Activated T-cell treated with anti-CD3 and anti-CD28 coated beads for 48 hours (primary cell): Measurements from ENCODE around the gene GPR132.
A peak's percentile ranks its signal among the peaks of the same experiment; 100 is the strongest.

Experiments used
- DNase-seq: peaks from one replicate; pipeline ENCODE4 v3.0.0-alpha.2; 2020; ENCODE audit warnings: low read depth

GPR132 gene

DNA sequence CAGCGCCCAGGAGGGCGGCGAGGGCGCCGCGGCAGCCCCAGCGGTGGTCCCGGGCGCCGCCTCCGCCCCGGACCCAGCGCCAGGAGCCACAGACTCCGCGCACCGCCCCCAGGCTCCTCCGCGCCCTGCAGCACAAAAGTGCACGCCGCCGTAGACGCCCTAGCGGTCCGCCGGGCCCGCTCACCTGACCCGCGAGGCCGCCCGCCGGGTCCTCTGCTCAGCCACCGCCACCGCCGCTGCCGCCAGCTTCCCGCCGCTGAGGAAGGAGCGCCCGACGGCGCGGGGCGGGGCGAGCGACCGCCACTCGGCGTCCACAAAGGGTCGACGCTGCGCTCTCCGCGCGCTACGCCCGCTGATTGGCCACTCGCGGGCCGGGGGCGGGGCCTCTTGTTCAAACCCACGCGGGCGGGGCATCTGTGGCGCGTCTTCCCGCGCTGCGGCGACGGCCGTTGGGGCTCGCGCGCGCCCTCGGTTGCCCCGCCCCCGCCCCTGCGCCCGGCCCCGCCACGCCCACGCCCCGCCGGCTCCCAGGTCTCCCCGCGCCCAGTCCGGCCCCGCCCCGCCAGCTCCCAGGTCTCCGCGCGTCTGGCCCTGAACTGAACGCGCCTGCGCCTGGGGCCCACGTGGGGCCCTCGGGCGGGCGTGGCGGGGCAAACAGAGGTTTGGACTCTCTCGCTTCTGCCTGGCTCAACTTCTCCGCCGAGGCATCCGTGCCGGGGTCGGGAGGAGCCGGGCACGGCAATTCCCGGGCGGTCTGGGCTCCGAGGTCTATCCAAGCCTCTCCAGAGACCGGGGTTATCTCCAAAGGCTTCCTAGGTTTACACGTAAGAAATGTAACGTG, 44.2 kb downstream of the GPR132 start, which contains the start of gene CDCA4:
Gene CDCA4 (minus strand): TSS at position 269 of the 841 bp plus-strand sequence. CDS start 9,154 bp downstream, outside the sequence.
- peak; percentile 99 for DNase-seq

DNA sequence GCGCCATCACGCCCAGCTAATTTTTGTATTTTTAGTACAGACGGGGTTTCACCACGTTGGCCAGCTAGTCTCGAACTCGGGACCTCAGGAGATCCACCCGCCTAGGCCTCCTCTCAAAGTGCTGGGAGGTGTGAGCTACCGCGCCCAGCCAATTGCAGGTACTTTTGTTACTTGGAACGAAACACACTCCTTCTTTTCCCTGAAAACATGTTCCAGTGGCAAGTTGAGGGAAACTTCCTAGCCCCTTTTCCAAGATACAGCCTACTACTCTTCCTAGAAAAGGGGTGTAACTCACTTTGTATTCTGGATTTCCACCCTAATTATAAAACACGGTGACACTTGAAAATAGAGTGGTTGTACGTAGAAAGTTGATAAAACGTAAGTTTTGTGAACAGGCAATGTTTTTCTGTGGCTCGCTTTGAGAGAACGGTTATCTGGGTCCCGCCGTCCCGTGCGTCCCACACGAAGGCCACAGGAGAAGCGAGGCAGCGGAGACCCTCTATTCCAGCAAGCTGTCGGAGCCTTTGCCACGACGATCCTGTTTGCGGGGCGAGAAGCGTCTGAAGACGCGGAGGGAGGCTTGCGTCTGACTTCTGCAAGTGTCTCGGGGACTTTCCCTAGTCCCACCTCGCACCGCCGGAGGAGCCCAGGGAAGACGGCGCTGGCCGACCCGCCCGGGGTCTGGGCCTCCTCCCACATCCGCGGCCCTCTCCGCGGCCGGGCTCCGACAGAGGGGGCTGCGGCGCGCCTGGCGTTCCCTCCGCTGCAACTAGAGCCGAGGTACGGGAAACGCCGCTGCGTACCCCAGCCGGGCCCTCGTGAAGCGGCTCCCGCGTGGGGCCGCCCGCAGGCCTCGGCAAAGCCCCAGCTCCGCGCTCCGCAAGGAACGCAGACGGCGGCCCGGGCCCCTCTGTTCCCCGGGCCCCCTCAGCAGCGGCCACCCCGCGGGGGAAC, 45.1 kb downstream of the GPR132 start:
- peak; percentile 46 for DNase-seq

DNA sequence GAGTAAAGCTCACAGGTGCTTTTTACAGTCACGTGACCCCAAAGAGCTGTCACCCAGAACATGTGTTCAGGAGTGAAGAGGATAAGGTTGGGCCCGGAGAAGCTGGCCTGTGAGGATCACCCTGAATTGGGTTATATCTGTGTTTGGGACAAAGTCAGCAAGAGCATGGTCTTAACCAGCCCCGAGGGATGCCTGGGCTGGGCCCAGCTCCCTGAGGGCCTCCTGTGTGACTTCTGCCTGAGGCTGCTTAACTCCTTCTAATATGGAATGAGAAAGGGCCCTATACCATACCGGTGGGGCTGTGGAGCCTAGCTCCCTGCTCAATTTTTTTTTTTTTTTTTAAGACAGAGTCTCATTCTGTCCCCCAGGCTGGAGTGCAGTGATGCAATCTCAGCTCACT, 46.8 kb downstream of the GPR132 start:
- DNase-seq, result no peak

DNA sequence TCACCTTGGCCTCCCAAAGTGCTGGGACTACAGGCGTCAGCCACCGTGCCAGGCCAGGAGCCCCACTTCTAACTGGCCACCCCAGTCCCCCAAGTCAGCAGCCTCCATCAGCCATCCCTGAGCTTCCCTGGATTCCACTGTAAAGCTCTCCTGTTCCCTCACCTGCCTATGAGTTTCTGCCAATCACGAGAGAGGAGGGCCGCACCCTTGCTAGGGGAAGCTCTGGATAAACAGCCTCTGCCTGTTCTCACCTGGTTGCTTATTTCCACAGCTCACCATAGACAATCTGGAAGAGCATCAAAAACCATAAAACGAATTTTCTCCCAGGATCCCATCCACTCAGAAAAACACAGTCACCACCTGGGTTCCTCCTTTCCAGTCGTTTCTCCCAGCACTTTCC, 49.3 kb downstream of the GPR132 start:
- DNase-seq, result no peak

DNA sequence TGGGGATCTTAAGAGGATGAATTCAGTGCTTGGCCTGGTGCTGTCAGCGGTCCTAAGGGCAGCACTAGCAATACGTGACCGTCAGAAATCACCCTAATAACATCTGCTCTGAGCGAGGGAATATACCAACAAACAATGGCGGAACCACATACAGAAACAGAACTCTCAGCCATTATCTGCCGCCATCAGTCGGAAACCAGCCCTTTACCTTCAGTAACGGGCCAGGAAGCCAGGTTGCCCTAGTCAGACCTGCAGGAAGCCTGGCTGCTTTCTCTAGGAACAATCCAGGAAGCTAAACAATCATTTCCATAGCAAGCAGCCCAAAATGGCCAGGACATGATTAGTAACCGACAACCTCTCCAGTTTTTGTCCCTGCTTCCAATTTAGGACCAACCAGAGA, 50.0 kb downstream of the GPR132 start:
- DNase-seq, result no peak

DNA sequence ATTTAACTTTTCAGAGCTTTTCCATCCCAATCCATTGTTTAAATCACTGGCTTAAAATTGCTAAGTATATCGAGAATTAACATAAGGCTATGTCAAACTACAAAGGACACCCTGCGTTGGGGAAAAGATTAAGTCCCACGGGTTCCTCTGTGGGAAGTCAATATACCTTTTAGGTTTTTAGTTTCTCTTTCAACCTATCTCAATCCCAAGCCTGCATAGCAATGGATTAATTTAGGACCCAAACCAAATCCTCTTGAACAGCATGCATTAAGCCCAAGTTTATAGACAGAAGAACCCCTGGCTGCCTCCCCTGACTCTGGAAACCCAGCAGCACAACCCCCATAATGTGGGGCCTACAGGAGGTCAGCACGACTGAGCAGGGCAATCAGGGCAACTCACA, 50.6 kb downstream of the GPR132 start:
- no peak for DNase-seq

DNA sequence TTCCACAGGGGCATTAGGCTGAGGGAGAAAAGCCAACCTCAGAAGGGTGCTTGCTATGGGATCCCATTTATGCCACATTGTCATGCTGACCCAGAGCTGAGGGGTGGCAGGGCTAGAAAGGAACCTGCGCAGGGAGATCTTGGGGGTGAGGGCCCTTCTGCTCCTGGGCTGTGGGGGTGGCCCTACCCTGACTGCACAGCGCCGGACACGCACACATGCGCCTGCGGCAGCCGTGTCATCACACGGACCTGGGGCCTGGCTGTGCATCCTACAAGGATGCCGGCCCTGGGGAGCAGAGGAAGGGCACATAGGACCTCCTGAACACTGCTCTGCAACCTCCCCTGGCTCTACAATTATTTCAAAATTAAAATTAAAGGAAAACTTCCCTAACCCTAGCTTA, 51.2 kb downstream of the GPR132 start:
- DNase-seq, result no peak

DNA sequence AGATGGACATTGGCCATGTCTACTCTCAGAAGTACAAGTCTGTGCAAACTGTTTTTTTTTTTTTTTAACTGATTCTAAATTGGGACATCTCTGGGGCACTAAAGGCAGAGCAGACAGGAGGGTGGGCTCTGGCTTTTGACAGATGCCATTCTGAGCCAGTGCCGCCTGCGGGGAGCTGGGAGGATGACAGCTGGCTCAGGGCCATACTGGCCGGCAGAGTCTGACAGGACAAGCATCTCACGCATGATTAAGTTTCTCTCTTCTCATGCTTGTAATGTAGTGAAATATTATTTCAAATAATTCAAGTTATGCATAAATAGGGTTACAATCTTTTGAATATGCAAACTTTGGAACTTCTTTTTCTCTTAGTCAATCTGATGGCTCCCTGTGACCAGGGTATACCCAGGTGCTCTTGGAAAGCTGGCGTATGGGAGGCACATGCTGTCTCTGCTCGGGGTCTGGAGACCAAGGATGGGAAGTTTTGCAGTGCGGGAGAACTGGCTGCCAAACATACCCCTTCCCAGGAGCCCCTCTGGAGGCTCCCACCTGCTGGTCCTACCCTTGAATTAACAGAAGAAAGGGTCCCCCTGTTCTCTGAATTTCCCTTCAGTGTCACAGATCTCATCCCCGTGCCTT, 52.0 kb downstream of the GPR132 start:
- DNase-seq, result no peak

DNA sequence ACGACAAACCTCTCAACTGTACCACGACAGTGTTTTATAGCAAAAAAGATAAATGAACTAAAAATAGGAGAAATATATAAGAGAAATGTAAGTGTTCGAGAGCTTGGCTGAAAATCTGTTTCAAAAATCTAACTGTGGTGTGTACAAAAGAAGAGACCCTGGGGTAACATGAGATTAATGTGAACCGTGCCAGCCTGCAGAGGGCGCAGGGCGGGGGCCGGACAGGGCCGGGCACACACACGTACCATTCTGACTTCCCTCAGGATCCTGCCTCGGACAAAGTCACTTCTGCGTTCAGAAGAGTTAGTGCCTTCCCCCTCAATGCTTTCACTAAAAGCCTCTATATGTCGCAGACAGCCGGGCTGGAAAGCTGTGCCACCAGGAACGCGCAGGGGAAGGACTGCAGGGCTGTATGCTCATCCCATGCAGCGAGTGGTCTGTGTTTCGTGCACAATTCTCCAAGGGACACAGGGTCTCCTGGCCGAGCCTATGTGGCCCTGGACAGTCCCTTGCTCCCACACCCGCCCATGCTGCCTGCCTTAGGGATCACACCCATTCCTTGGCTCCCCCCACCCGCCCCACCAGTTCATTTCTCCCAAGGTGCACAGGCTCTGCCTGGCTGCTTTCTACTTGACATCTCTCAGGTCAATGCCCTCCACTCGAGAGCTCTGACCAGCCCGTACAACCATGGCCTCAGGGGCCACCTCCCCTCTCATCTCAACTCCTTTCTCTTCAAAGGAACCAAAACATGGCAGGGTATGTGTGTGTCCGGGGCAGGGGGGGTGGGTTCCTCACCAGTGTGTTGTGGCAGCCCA, 52.9 kb downstream of the GPR132 start:
- no peak for DNase-seq

DNA sequence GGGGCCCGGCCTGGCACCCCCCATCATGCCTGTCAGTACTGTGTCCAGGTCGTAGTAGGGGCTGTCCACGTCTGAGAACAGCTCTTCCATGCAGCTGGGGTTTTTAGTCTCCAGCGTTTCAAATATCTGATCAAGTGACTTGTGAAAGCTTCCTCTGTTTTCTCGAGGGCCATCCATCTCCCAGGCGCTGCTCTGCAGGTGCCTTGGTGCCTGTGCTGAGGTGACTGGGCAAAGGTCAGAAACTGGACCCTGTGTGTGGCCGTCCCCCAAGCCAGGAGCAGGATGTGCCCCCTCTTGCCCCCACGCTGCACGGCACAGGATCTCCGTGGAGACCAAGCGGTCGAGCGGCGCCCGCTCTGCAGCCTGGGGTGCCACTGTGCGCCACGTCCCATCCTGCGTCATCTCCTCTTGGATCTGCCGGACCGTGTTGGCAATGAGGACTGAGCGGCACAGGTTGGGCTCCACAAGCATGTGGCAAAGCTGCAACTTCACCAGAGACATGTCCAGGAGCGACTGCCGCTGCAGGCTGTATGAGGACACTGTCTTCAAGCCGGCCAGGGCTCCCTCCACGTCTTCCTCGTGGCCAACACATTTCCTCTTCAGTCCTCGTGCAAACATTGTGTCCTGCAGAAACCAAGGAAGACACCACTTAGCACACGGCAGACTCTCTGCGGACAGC, 53.8 kb downstream of the GPR132 start:
- DNase-seq, result no peak

DNA sequence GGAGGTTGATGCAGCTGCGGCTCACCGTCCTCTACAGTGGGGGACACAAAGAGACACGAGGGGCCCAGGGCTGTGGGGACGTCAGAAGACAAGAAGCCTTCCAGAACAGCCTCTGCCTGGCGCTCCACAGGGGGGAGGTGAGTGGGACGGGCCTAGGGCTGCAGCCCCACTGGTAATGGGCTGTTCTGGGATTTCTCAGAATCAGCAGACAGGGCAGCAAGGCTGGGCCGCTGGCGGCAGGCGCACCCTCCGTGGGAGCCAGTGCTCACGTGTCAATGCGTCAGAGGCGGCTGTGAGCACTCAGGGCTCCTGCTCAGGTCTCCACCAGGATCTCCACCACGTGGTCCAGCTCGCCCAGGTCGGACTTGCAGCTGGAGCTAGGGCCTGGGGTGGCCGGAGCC, 54.3 kb downstream of the GPR132 start:
- no peak for DNase-seq

DNA sequence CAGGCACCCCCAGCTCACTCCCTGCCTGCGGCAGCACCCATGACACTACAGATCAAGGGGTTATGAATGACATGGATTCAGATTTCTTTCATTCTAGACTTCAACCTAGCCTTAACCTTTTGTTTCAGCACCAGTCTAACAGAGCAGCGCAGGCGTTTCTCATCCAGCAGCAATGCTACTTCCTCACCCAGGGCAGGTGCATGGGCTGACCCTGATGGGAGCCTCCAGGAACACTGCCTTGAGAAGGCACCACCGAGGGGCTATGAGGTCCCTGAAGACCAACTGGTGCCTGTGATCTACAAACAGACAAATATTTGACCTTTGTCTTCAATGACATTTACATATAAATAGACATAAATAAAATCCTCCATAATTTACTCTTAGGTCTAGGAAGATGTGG, 55.1 kb downstream of the GPR132 start:
- DNase-seq, result no peak

DNA sequence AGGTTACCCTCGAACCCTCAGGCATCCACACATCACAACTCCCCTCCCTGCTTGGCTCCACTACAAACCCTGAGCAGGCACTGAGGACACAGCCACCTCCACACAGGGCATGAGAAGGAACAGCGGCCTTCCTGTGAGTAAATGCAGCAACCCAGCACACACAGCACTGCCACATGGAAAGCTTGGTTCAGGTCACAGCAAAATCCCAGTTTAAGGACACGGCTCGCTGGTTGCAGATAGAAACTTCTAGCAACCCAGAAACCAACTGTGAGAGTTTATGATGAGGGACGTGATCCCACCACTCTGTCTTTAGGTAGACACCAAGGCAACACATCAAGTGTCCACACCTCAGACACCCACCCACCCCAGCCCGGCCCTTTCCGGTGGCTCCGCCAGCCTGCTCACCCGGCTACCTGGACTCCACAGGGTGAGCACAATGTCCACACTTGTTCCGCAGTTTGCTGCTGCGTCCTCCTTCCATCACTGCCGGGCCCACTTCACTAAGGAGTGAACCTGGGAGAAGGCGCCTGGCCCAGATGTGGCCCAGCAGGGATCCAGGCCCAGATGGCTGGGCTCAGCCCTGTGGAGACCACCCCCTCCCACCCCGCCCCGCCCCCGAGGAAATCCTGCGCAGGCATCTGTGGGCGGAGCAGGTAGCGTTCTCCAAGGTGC, 57.5 kb downstream of the GPR132 start:
- DNase-seq, result no peak

DNA sequence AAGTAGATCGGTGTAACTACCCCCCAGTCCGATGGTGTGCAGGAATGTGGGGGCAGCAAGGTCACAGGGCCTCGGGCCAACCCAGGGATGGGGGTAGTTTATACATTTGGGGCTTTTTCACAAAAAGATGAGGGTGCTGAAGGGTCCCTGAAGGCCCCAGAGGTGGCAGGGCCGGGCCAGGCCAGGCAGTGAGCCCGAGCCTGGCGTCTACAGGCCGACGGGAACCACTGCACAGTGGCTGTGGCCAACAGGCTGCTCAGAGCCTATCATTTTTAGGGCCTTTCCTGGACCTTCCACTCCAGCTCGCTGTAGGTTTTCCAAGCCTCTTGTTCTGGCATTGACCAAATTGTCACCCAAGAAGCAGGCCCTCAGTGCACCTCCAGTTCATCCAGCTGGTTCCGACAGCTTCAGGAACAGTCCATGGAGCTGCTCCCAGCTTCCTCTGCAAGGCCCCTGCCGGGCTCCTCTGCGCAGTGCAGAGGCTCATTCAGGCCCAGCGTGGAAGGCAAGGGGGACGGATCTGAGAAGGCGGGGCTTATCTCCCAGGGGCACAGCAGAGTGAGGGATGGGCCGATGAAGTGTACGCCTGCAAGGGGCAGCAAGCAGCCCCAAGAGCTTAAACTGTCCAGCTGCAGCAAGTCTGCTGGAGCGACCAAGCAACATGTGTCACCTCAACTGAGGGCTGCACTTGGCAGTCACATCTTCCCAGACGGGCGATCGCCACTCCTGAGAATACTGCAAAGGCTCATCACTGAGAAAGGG, 58.2 kb downstream of the GPR132 start:
- DNase-seq, result no peak

DNA sequence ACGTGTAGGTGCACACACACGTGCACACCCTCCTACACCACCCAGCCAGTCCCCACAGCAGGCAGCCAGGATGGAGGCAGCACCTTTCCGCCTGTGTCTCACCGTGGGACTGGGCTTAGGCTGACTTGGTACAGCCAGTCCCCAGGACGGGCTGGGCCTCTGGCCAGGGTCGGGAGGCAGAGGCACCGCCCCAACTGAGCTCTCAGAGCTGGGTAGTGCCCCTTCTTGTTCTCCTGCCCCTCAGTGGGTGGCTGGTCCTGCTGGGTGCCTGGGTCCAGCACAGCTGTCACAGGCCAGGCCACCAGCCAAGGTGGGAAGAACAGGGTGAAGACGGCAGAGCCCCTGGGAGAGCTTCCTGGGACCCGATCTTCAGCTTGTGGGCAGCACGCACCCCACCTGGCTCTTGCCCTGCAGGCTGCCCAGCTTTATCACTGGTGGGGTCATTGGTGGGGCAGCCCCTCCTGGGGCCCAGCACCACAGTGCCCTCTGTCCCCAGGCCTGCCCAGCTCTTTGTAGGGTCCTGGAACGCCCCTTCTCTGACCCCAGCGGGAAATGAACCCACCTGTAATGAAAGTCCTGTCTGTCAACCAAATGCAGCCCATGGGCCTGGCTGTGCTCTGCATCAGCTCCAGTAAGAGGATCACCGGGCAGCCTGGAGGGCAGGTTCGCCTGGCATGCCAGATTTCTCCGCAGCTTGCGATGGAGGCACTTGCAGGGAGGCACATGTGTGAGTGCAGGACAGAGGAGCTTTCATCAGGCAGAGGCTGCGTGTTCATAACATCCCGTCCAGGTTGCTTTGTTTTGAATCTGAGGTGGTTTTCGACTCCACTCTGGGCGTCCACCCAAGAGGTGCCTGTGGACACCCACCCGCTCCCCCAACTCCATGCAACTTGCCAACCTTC, 59.0 kb downstream of the GPR132 start:
- no peak for DNase-seq

DNA sequence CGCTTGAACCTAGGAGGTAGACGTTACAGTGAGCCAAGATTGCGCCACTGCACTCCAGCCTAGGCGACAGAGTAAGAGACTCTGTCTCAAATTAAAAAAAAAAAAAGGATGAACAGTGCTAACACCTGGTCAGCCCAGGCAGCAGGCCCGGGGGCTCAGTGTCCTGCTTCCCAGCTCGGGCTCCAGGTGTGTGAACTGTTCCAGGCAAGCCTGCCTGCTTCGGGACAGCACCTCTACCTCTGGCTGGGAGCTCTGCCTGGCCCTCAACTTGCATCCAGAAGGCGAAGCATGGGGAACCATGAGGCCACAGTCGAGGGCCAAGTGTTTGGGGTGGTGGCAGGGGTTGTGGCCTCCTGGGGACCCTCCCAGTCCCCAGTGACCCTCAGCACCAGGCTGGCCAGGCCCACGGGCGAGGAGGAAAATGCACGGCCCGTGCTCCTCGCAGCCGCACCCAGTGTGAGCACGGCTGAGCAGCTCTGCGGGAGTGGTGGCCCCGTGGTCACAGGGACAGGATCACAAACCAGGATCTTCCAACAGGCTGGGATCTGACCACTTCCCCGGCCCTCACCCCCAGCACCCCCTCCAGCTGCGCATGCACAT, 59.8 kb downstream of the GPR132 start:
- DNase-seq, result no peak
